SK-N-SH treated with all-trans-retinoic acid at 6 μM for 48 hours (cell line): Measurements from ENCODE around the gene PHKG2.

ENCODE experiments used
- BACH2 ChIP-seq: fragments of 250-450 bp; sonication (Bioruptor Pico); IDR thresholded peaks from 2 replicates; pipeline ENCODE4 v1.9.0; 2021; ENCODE audit warnings: mild to moderate bottlenecking, borderline replicate concordance
- GLIS3 ChIP-seq: fragments of 250-450 bp; sonication (Bioruptor Pico); IDR thresholded peaks from 2 replicates; pipeline ENCODE4 v1.5.0; 2020; ENCODE audit warnings: mild to moderate bottlenecking, moderate library complexity
- ISL1 ChIP-seq: fragments of 250-450 bp; sonication (Bioruptor Pico); IDR thresholded peaks from 2 replicates; pipeline ENCODE4 v2.1.2; 2022; ENCODE audit warnings: mild to moderate bottlenecking, moderate library complexity
- PATZ1 ChIP-seq: fragments of 250-450 bp; sonication (Bioruptor Pico); IDR thresholded peaks from 2 replicates; pipeline ENCODE4 v1.8.0; 2020; ENCODE audit warnings: mild to moderate bottlenecking, moderate library complexity, borderline replicate concordance
- TOX ChIP-seq: fragments of 250-450 bp; sonication (Bioruptor Pico); IDR thresholded peaks from 2 replicates; pipeline ENCODE4 v1.8.0; 2021; ENCODE audit warnings: mild to moderate bottlenecking, moderate library complexity, borderline replicate concordance
- ZFP3 ChIP-seq: fragments of 250-450 bp; sonication (Bioruptor Pico); IDR thresholded peaks from 2 replicates; pipeline ENCODE4 v1.5.0; 2020; ENCODE audit warnings: mild to moderate bottlenecking, moderate library complexity

GRCh38 chr16:30761427-30761927 is 13.3 kb downstream of the PHKG2 start:
- no peak for TF ChIP-seq ZFP3 (CRISPR knock-in tag)
- TF ChIP-seq GLIS3 (CRISPR knock-in tag), result no peak
- no peak for TF ChIP-seq PATZ1 (CRISPR knock-in tag)
- TF ChIP-seq TOX (CRISPR knock-in tag), result no peak
- TF ChIP-seq ISL1 (CRISPR knock-in tag), result no peak
- no peak for TF ChIP-seq BACH2 (CRISPR knock-in tag)
